SU-DHL-6 (cell line): ENCODE measurements around the gene GTF2A1.

Experiments used
- H2AFZ ChIP-seq: fragments of 200-600 bp; sonication (generic); 2 replicates; pipeline ENCODE4 v1.6.1; 2014; ENCODE audit warnings: low read depth, mild to moderate bottlenecking, moderate library complexity, mixed read lengths, antibody characterized with exemption, low read length; ENCODE audit not compliant: severe bottlenecking
- H3F3A ChIP-seq: fragments of 200-600 bp; shearing (Covaris generic); 2 replicates; pipeline ENCODE4 v1.6.0; 2016; ENCODE audit warnings: antibody characterized with exemption, mild to moderate bottlenecking; ENCODE audit not compliant: insufficient read depth
- H3K27ac ChIP-seq: fragments of 200-600 bp; sonication (generic); 2 replicates; pipeline ENCODE4 v1.5.1; 2016; ENCODE audit warnings: low read depth, mild to moderate bottlenecking, low read length, moderate library complexity, mixed read lengths
- H3K27me3 ChIP-seq: fragments of 200-600 bp; sonication (generic), shearing (Covaris generic); 2 replicates; pipeline ENCODE4 v1.6.0; 2014; ENCODE audit warnings: mild to moderate bottlenecking, low read length
- H3K36me3 ChIP-seq: fragments of 200-600 bp; sonication (generic); 2 replicates; pipeline ENCODE4 v1.6.1; 2014; ENCODE audit warnings: mild to moderate bottlenecking, low read length, mixed read lengths
- H3K4me2 ChIP-seq: fragments of 300-600, 200-600 bp; shearing (Covaris generic), sonication (generic); 2 replicates; pipeline ENCODE4 v1.6.0; 2014; ENCODE audit warnings: low read length, low read depth, mild to moderate bottlenecking; ENCODE audit not compliant: poor library complexity, severe bottlenecking
- H3K4me3 ChIP-seq: fragments of 200-600 bp; sonication (generic); 2 replicates; pipeline ENCODE4 v1.5.1; 2014; ENCODE audit warnings: antibody characterized with exemption, low read length, mild to moderate bottlenecking, mixed read lengths; ENCODE audit not compliant: insufficient read depth, poor library complexity, severe bottlenecking
- H3K79me2 ChIP-seq: fragments of 200-600 bp; sonication (generic); 2 replicates; pipeline ENCODE4 v1.6.1; 2014; ENCODE audit warnings: mild to moderate bottlenecking, low read length, moderate library complexity; ENCODE audit not compliant: insufficient read depth
- H3K9ac ChIP-seq: fragments of 200-600 bp; sonication (generic); 2 replicates; pipeline ENCODE4 v1.7.0; 2014; ENCODE audit warnings: mild to moderate bottlenecking, low read length
- H3K9me2 ChIP-seq: fragments of 200-600 bp; sonication (generic); replicated peaks from 2 replicates; pipeline ENCODE4 v1.6.1; 2014; ENCODE audit warnings: low read length; ENCODE audit not compliant: insufficient read depth
- H3K9me3 ChIP-seq: fragments of 200-600 bp; sonication (generic); 2 replicates; pipeline ENCODE4 v1.6.1; 2014; ENCODE audit warnings: low read length, mixed read lengths; ENCODE audit not compliant: insufficient read depth
- H4K20me1 ChIP-seq: fragments of 200-600 bp; sonication (generic); 2 replicates; pipeline ENCODE4 v1.6.1; 2014; ENCODE audit warnings: low read depth, mild to moderate bottlenecking, antibody characterized with exemption, low read length, moderate library complexity, mixed read lengths
- CTCF ChIP-seq: fragments of 200-600 bp; sonication (generic); IDR thresholded peaks from one replicate; pipeline ENCODE4 v1.5.1; 2017; ENCODE audit warnings: antibody characterized with exemption, mild to moderate bottlenecking, low read length, moderate library complexity; ENCODE audit not compliant: insufficient read depth, poor library complexity, severe bottlenecking
- EZH2phosphoT487 ChIP-seq: fragments of 200-600 bp; sonication (generic), shearing (Covaris generic); conservative IDR thresholded peaks from 2 replicates; pipeline ENCODE4 v1.6.1; 2018; ENCODE audit warnings: mild to moderate bottlenecking, antibody characterized with exemption, low read length, moderate library complexity, mixed read lengths

Gene GTF2A1

GRCh38 chr14:81133400-81133799, 87.4 kb downstream of the GTF2A1 start:
- Histone ChIP-seq H2AFZ (no peak overlapping the region), H4K20me1 (no peaks in the 10 kb centered on the region), H3K4me2 (no peak overlapping the region), H3K36me3 (no peaks in the 10 kb centered on the region), H3K9ac (no peak overlapping the region), H3K27me3 (no peaks in the 10 kb centered on the region), H3K27ac (no peak overlapping the region), H3K9me3 (no peaks in the 10 kb centered on the region), H3K79me2 (no peaks in the 10 kb centered on the region), H3F3A (no peaks in the 10 kb centered on the region), H3K4me3 (no peak overlapping the region), H3K9me2 (no peaks in the 10 kb centered on the region)
- TF ChIP-seq CTCF (no peak), EZH2phosphoT487 (no peak)

- H4K20me1 ChIP-seq, result no peaks in the 10 kb centered on the region
- no peaks in the 10 kb centered on the region for H3K27me3 ChIP-seq
- H3K79me2 ChIP-seq, result no peaks in the 10 kb centered on the region
- no peak overlapping the region for H3K4me2 ChIP-seq
- no peaks in the 10 kb centered on the region for H3K36me3 ChIP-seq
- TF ChIP-seq EZH2phosphoT487 (no peak), CTCF (no peak)
- no peaks in the 10 kb centered on the region for H3K9me2 ChIP-seq
- H2AFZ ChIP-seq, result no peak overlapping the region
- H3K27ac ChIP-seq, result no peak overlapping the region
- no peak overlapping the region for H3K9ac ChIP-seq
- no peak overlapping the region for H3K4me3 ChIP-seq
- H3K9me3 ChIP-seq, result no peaks in the 10 kb centered on the region
- no peaks in the 10 kb centered on the region for H3F3A ChIP-seq
These were observed 88.3 kb downstream of the GTF2A1 start for GRCh38 chr14:81132468-81132867.

GRCh38 chr14:81129242-81129641, 91.5 kb downstream of the GTF2A1 start:
- no peak overlapping the region for H3K27ac ChIP-seq
- H3K27me3 ChIP-seq, result no peaks in the 10 kb centered on the region
- H3K4me3 ChIP-seq, result no peak overlapping the region
- H3K79me2 ChIP-seq, result no peaks in the 10 kb centered on the region
- TF ChIP-seq EZH2phosphoT487, result no peak
- H3K9ac ChIP-seq, result no peak overlapping the region
- no peak overlapping the region for H2AFZ ChIP-seq
- no peaks in the 10 kb centered on the region for H4K20me1 ChIP-seq
- H3K4me2 ChIP-seq, result no peak overlapping the region
- no peaks in the 10 kb centered on the region for H3K9me2 ChIP-seq
- no peaks in the 10 kb centered on the region for H3F3A ChIP-seq
- no peaks in the 10 kb centered on the region for H3K36me3 ChIP-seq
- H3K9me3 ChIP-seq, result no peaks in the 10 kb centered on the region

- Histone ChIP-seq H4K20me1 (no peaks in the 10 kb centered on the region), H3K27ac (no peak overlapping the region), H2AFZ (no peak overlapping the region), H3K9ac (no peak overlapping the region), H3K27me3 (no peaks in the 10 kb centered on the region), H3K4me3 (no peak overlapping the region), H3K79me2 (no peaks in the 10 kb centered on the region), H3K9me3 (no peaks in the 10 kb centered on the region), H3K9me2 (no peaks in the 10 kb centered on the region), H3F3A (0 out of 2 replicates have a peak, but pooled peaks cover 7% of the 10 kb centered on the region), H3K4me2 (no peak overlapping the region), H3K36me3 (peaks cover 4% of the 10 kb centered on the region; the same call in 1 of the 2 replicates)
- TF ChIP-seq EZH2phosphoT487 (no peak), CTCF (no peak)
These were observed 93.0 kb downstream of the GTF2A1 start for GRCh38 chr14:81127785-81128184.
